ENCODE results near the gene GLIPR1L1. TPM values are rescaled to one million over a fixed set of nuclear protein-coding genes. Genes with fewer than 3 reads are reported as not detected.

Gene GLIPR1L1
- total RNA-seq (2014; rRNA removed; shearing (Covaris generic); ENCODE audit: low replicate concordance): not detected in 2 replicates

GRCh38 chr12:75334384-75335030 lies at the start of gene GLIPR1L1:
Gene GLIPR1L1 (plus strand): TSS chr12:75334670. CDS start chr12:75334729, 59 bp downstream.
- no peaks in the 10 kb centered on the region for H3K27me3 ChIP-seq
- no peaks in the 10 kb centered on the region for H3K36me3 ChIP-seq
- peak; percentile 80 for DNase-seq
- H3K9me3 ChIP-seq: no peaks in the 10 kb centered on the region
- peak within 1 kb of the TSS; percentile 39 for H3K4me3 ChIP-seq

GRCh38 chr12:75288860-75289259 lies 45.6 kb upstream of the GLIPR1L1 start:
- Histone ChIP-seq H3K4me3 (no peak overlapping the region), H3K9me3 (no peaks in the 10 kb centered on the region), H3K36me3 (no peaks in the 10 kb centered on the region), H3K27me3 (no peaks in the 10 kb centered on the region)
- DNase-seq: no peak

- no peak for DNase-seq
- no peaks in the 10 kb centered on the region for H3K9me3 ChIP-seq
- H3K4me3 ChIP-seq: no peak overlapping the region
- no peaks in the 10 kb centered on the region for H3K36me3 ChIP-seq
- H3K27me3 ChIP-seq: no peaks in the 10 kb centered on the region
Measured at GRCh38 chr12:75289753-75290152, 44.7 kb upstream of the GLIPR1L1 start.

GRCh38 chr12:75291014-75291413 lies 43.5 kb upstream of the GLIPR1L1 start:
- Histone ChIP-seq H3K27me3 (no peaks in the 10 kb centered on the region), H3K36me3 (no peaks in the 10 kb centered on the region), H3K9me3 (no peaks in the 10 kb centered on the region), H3K4me3 (no peak overlapping the region)
- no peak for DNase-seq

- H3K9me3 ChIP-seq: no peaks in the 10 kb centered on the region
- no peak for DNase-seq
- H3K27me3 ChIP-seq: no peaks in the 10 kb centered on the region
- H3K36me3 ChIP-seq: no peaks in the 10 kb centered on the region
- H3K4me3 ChIP-seq: no peak overlapping the region
Measured at GRCh38 chr12:75294336-75294735, 40.1 kb upstream of the GLIPR1L1 start.

- no peak for DNase-seq
- H3K9me3 ChIP-seq: no peaks in the 10 kb centered on the region
- no peaks in the 10 kb centered on the region for H3K36me3 ChIP-seq
- no peak overlapping the region for H3K4me3 ChIP-seq
- no peaks in the 10 kb centered on the region for H3K27me3 ChIP-seq
Measured at GRCh38 chr12:75294797-75295196, 39.7 kb upstream of the GLIPR1L1 start.

GRCh38 chr12:75302225-75302624 lies 32.2 kb upstream of the GLIPR1L1 start:
- DNase-seq: no peak
- Histone ChIP-seq H3K4me3 (no peak overlapping the region), H3K36me3 (no peaks in the 10 kb centered on the region), H3K9me3 (no peaks in the 10 kb centered on the region), H3K27me3 (no peaks in the 10 kb centered on the region)

GRCh38 chr12:75302781-75303180 lies 31.7 kb upstream of the GLIPR1L1 start:
- Histone ChIP-seq H3K9me3 (no peaks in the 10 kb centered on the region), H3K4me3 (no peak overlapping the region), H3K27me3 (no peaks in the 10 kb centered on the region), H3K36me3 (no peaks in the 10 kb centered on the region)
- no peak for DNase-seq

GRCh38 chr12:75305412-75306332 lies 28.8 kb upstream of the GLIPR1L1 start:
- Histone ChIP-seq H3K9me3 (no peaks in the 10 kb centered on the region), H3K4me3 (no peak overlapping the region), H3K36me3 (no peaks in the 10 kb centered on the region), H3K27me3 (no peaks in the 10 kb centered on the region)
- DNase-seq: no peak

GRCh38 chr12:75308279-75308678 lies 26.2 kb upstream of the GLIPR1L1 start:
- Histone ChIP-seq H3K36me3 (no peaks in the 10 kb centered on the region), H3K9me3 (no peaks in the 10 kb centered on the region), H3K27me3 (no peaks in the 10 kb centered on the region), H3K4me3 (no peak overlapping the region)
- DNase-seq: no peak

GRCh38 chr12:75311369-75311768 lies 23.1 kb upstream of the GLIPR1L1 start:
- DNase-seq: no peak
- Histone ChIP-seq H3K27me3 (no peaks in the 10 kb centered on the region), H3K9me3 (no peaks in the 10 kb centered on the region), H3K36me3 (no peaks in the 10 kb centered on the region), H3K4me3 (no peak overlapping the region)

- H3K4me3 ChIP-seq: no peak overlapping the region
- DNase-seq: peak; percentile 11
- H3K27me3 ChIP-seq: no peaks in the 10 kb centered on the region
- no peaks in the 10 kb centered on the region for H3K36me3 ChIP-seq
- no peaks in the 10 kb centered on the region for H3K9me3 ChIP-seq
Measured at GRCh38 chr12:75315518-75315917, 19.0 kb upstream of the GLIPR1L1 start.

GRCh38 chr12:75317784-75318183 lies 16.7 kb upstream of the GLIPR1L1 start:
- H3K9me3 ChIP-seq: no peaks in the 10 kb centered on the region
- no peaks in the 10 kb centered on the region for H3K27me3 ChIP-seq
- no peak overlapping the region for H3K4me3 ChIP-seq
- DNase-seq: no peak
- no peaks in the 10 kb centered on the region for H3K36me3 ChIP-seq

GRCh38 chr12:75322464-75322863 lies 12.0 kb upstream of the GLIPR1L1 start:
- Histone ChIP-seq H3K27me3 (no peaks in the 10 kb centered on the region), H3K4me3 (no peak overlapping the region), H3K9me3 (no peaks in the 10 kb centered on the region), H3K36me3 (no peaks in the 10 kb centered on the region)
- no peak for DNase-seq

- H3K36me3 ChIP-seq: no peaks in the 10 kb centered on the region
- no peaks in the 10 kb centered on the region for H3K9me3 ChIP-seq
- no peaks in the 10 kb centered on the region for H3K27me3 ChIP-seq
- DNase-seq: no peak
- H3K4me3 ChIP-seq: no peak overlapping the region
Measured at GRCh38 chr12:75323663-75324062, 10.8 kb upstream of the GLIPR1L1 start.

- no peaks in the 10 kb centered on the region for H3K36me3 ChIP-seq
- no peaks in the 10 kb centered on the region for H3K9me3 ChIP-seq
- DNase-seq: no peak
- H3K4me3 ChIP-seq: no peak overlapping the region
- no peaks in the 10 kb centered on the region for H3K27me3 ChIP-seq
Measured at GRCh38 chr12:75327642-75328041, 6.8 kb upstream of the GLIPR1L1 start.

- DNase-seq: peak; percentile 91
- H3K27me3 ChIP-seq: no peaks in the 10 kb centered on the region
- no peaks in the 10 kb centered on the region for H3K9me3 ChIP-seq
- H3K4me3 ChIP-seq: peak within 1 kb of the TSS; percentile 72
- no peaks in the 10 kb centered on the region for H3K36me3 ChIP-seq
Measured at GRCh38 chr12:75329918-75330826, 4.3 kb upstream of the GLIPR1L1 start, which contains the start of gene CAPS2. Gene CAPS2 (minus strand): TSS chr12:75330324. CDS start chr12:75326498, 3,826 bp downstream.

Data from MG63 (cell line).